ENCODE measurements around the gene SLCO3A1. TPM values are rescaled to one million over a fixed set of nuclear protein-coding genes. Genes with fewer than 3 reads are reported as not detected.

SLCO3A1 gene
- total RNA-seq, 1 donor from 2014 or later = 56.8 TPM

GRCh38 chr15:91946581-91947292 is 93.2 kb downstream of the SLCO3A1 start:
- peaks cover 91% of the 10 kb centered on the region for H3K4me1 ChIP-seq
- H3K4me3 ChIP-seq = peak overlapping the region; percentile 26
- intact Hi-C loops (cut with micrococcal nuclease) = loop anchor here (10.0 kb wide), 1 partner anchor 242 kb away; no protein-coding TSS in a partner anchor
- peak overlapping the region; percentile 64 for H3K27ac ChIP-seq (replicated peaks)
- H3K9me3 ChIP-seq (replicated peaks) = no peaks in the 10 kb centered on the region
- no peaks in the 10 kb centered on the region for H3K27me3 ChIP-seq (ENCODE audit: low read depth)
- peak; percentile 60 for TF ChIP-seq CTCF (IDR thresholded peaks at IDR 0.05; ENCODE audit: borderline replicate concordance)
- DNase-seq = no peak
- H3K36me3 ChIP-seq = no peaks in the 10 kb centered on the region

- H3K4me1 ChIP-seq = peaks cover 91% of the 10 kb centered on the region
- intact Hi-C loops (cut with micrococcal nuclease) = loop anchor here (10.0 kb wide), 1 partner anchor 242 kb away; no protein-coding TSS in a partner anchor
These were observed 93.8 kb downstream of the SLCO3A1 start for GRCh38 chr15:91947293-91947679.

GRCh38 chr15:91947683-91948608 is 94.4 kb downstream of the SLCO3A1 start:
- Histone ChIP-seq H3K27me3 (ENCODE audit: low read depth) (no peaks in the 10 kb centered on the region), H3K9me3 (replicated peaks) (no peaks in the 10 kb centered on the region), H3K4me1 (peaks cover 90% of the 10 kb centered on the region), H3K36me3 (no peaks in the 10 kb centered on the region), H3K27ac (replicated peaks) (peak overlapping the region; percentile 64), H3K4me3 (no peak overlapping the region)
- DNase-seq = peak; percentile 54
- intact Hi-C loops (cut with micrococcal nuclease) = loop anchor here (10.0 kb wide), 1 partner anchor 243 kb away; no protein-coding TSS in a partner anchor
- no peak for TF ChIP-seq CTCF (IDR thresholded peaks at IDR 0.05; ENCODE audit: borderline replicate concordance)

More at GRCh38 chr15:91947293-91947679, 93.8 kb downstream of the SLCO3A1 start:
- peak overlapping the region; percentile 64 for H3K27ac ChIP-seq (replicated peaks)
- no peak for TF ChIP-seq CTCF (IDR thresholded peaks at IDR 0.05; ENCODE audit: borderline replicate concordance)
- no peaks in the 10 kb centered on the region for H3K9me3 ChIP-seq (replicated peaks)
- DNase-seq = no peak
- no peaks in the 10 kb centered on the region for H3K27me3 ChIP-seq (ENCODE audit: low read depth)
- H3K4me3 ChIP-seq = peak overlapping the region; percentile 26
- H3K36me3 ChIP-seq = no peaks in the 10 kb centered on the region

- H3K36me3 ChIP-seq = no peaks in the 10 kb centered on the region
- no peak overlapping the region for H3K27ac ChIP-seq (replicated peaks)
- no peaks in the 10 kb centered on the region for H3K9me3 ChIP-seq (replicated peaks)
- no peak for DNase-seq
- no peak for TF ChIP-seq CTCF (IDR thresholded peaks at IDR 0.05; ENCODE audit: borderline replicate concordance)
- intact Hi-C loops (cut with micrococcal nuclease) = loop anchor here (10.0 kb wide), 1 partner anchor 245 kb away; no protein-coding TSS in a partner anchor
- no peaks in the 10 kb centered on the region for H3K27me3 ChIP-seq (ENCODE audit: low read depth)
- no peak overlapping the region for H3K4me3 ChIP-seq
- peaks cover 90% of the 10 kb centered on the region for H3K4me1 ChIP-seq
These were observed 95.9 kb downstream of the SLCO3A1 start for GRCh38 chr15:91949361-91949760.

- no peak for TF ChIP-seq CTCF (IDR thresholded peaks at IDR 0.05; ENCODE audit: borderline replicate concordance)
- Histone ChIP-seq H3K4me1 (peaks cover 90% of the 10 kb centered on the region), H3K36me3 (no peaks in the 10 kb centered on the region), H3K4me3 (no peak overlapping the region), H3K27ac (replicated peaks) (no peak overlapping the region), H3K27me3 (ENCODE audit: low read depth) (no peaks in the 10 kb centered on the region), H3K9me3 (replicated peaks) (no peaks in the 10 kb centered on the region)
- intact Hi-C loops (cut with micrococcal nuclease) = no loop called here
- no peak for DNase-seq
These were observed 96.5 kb downstream of the SLCO3A1 start for GRCh38 chr15:91950054-91950453.
